ENCODE data around the gene ABCA13.

The ABCA13 gene

DNA sequence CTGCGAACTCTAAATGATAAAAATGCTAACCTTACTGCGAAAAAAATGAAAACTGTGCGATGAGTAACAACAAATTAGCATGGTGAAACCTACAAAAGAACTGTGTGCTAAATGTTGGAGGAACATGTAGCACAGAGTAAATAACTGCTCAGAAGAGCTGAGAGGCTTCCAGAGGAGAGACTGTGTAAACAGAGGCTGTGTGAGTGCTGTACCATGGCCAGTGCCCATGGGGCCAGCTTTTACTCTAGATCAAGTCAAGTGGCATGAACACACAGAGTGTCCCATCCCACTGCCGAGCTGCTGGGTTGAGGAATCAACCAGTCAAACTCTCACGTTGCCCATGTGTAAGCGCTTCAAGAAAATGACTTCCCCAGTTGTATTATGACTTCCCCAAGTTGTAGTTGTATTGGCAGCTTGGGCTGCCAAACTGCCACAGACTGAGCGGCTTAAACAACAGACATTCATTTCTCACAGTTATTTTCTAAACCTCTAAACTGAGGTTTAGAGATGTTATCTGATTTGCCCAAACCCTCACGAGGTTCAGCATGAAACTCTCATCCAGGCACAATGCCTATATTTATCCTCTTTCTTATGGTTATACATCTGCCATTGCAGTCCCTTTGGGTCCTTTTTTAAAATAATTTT is 270.7 kb downstream of the ABCA13 start:
- H3K27me3 ChIP-seq (ENCODE audit: insufficient read depth, low read depth): no peaks in the 10 kb centered on the region
- H2AFZ ChIP-seq (ENCODE audit: low read depth): no peak overlapping the region
- no peak overlapping the region for H3K9ac ChIP-seq
- no peaks in the 10 kb centered on the region for H3K79me2 ChIP-seq (ENCODE audit: insufficient read depth, low read depth)
- H4K20me1 ChIP-seq (ENCODE audit: insufficient read depth): no peaks in the 10 kb centered on the region
- no peaks in the 10 kb centered on the region for H3K4me1 ChIP-seq (ENCODE audit: low read depth, poor library complexity, severe bottlenecking)
- no peak overlapping the region for H3K4me2 ChIP-seq
- H3K36me3 ChIP-seq (ENCODE audit: insufficient read depth): no peaks in the 10 kb centered on the region
- TF ChIP-seq, protein P1, sequence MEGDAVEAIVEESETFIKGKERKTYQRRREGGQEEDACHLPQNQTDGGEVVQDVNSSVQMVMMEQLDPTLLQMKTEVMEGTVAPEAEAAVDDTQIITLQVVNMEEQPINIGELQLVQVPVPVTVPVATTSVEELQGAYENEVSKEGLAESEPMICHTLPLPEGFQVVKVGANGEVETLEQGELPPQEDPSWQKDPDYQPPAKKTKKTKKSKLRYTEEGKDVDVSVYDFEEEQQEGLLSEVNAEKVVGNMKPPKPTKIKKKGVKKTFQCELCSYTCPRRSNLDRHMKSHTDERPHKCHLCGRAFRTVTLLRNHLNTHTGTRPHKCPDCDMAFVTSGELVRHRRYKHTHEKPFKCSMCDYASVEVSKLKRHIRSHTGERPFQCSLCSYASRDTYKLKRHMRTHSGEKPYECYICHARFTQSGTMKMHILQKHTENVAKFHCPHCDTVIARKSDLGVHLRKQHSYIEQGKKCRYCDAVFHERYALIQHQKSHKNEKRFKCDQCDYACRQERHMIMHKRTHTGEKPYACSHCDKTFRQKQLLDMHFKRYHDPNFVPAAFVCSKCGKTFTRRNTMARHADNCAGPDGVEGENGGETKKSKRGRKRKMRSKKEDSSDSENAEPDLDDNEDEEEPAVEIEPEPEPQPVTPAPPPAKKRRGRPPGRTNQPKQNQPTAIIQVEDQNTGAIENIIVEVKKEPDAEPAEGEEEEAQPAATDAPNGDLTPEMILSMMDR (conservative IDR thresholded peaks at IDR 0.05; ENCODE audit: low read depth, low read length): no peak
- no peak overlapping the region for H3K4me3 ChIP-seq (IDR thresholded peaks at IDR 0.05; ENCODE audit: insufficient read depth, low read depth, low read length)
- no peak overlapping the region for H3K27ac ChIP-seq

GRCh38 chr7:48443051-48443450 is 271.8 kb downstream of the ABCA13 start:
- Histone ChIP-seq H4K20me1 (ENCODE audit: insufficient read depth) (no peaks in the 10 kb centered on the region), H3K4me1 (ENCODE audit: low read depth, poor library complexity, severe bottlenecking) (no peaks in the 10 kb centered on the region), H3K79me2 (ENCODE audit: insufficient read depth, low read depth) (no peaks in the 10 kb centered on the region), H3K27me3 (ENCODE audit: insufficient read depth, low read depth) (no peaks in the 10 kb centered on the region), H3K4me2 (no peak overlapping the region), H2AFZ (ENCODE audit: low read depth) (no peak overlapping the region), H3K4me3 (IDR thresholded peaks at IDR 0.05; ENCODE audit: insufficient read depth, low read depth, low read length) (no peak overlapping the region), H3K36me3 (ENCODE audit: insufficient read depth) (no peaks in the 10 kb centered on the region), H3K27ac (no peak overlapping the region), H3K9ac (no peak overlapping the region)
- TF ChIP-seq, protein P1 (conservative IDR thresholded peaks at IDR 0.05; ENCODE audit: low read depth, low read length): no peak

DNA sequence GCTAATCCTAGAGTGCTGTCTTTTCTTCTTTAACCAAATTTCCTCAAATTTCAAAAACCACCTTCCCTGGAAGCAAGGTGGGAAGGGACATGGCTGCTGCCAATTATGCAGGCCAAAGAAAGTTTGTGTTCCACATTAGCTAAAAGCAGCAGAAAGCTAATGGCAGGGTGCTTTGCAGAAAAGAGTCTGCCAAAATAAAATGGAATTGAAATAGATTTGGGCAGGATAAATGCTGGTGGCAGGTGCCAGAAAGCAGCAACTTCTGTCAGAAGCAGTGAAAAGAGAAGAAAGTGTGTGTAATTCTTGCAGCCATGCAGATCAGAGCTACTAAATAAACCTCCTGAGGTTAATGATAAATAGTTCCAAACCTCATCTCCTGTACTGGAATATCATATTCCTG is 275.5 kb downstream of the ABCA13 start:
- TF ChIP-seq, protein P1 (conservative IDR thresholded peaks at IDR 0.05; ENCODE audit: low read depth, low read length): no peak
- Histone ChIP-seq H3K9ac (no peak overlapping the region), H3K4me3 (IDR thresholded peaks at IDR 0.05; ENCODE audit: insufficient read depth, low read depth, low read length) (no peak overlapping the region), H2AFZ (ENCODE audit: low read depth) (no peak overlapping the region), H3K4me2 (no peak overlapping the region), H3K27ac (no peak overlapping the region), H4K20me1 (ENCODE audit: insufficient read depth) (no peaks in the 10 kb centered on the region), H3K79me2 (ENCODE audit: insufficient read depth, low read depth) (no peaks in the 10 kb centered on the region), H3K4me1 (ENCODE audit: low read depth, poor library complexity, severe bottlenecking) (no peaks in the 10 kb centered on the region), H3K36me3 (ENCODE audit: insufficient read depth) (no peaks in the 10 kb centered on the region), H3K27me3 (ENCODE audit: insufficient read depth, low read depth) (no peaks in the 10 kb centered on the region)

DNA sequence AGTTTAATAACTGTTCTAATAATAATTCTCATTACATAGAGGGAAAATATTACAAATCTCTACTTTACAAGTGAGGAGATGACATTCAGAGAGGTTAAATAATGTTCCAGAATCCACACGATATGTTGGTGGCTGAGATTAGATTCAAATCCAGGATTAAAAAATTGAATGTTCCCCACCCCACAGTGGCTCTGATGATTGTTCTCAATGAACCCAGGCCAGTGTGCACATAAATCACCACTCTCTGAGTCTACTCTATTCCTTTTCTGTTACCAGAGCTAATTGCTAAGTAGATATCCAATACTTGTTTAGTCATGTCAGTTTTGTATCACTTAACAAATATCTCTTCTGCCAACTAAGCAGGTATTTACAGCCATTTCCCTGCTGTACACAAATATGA is 281.0 kb downstream of the ABCA13 start:
- H4K20me1 ChIP-seq (ENCODE audit: insufficient read depth): no peaks in the 10 kb centered on the region
- TF ChIP-seq, protein P1 (conservative IDR thresholded peaks at IDR 0.05; ENCODE audit: low read depth, low read length): no peak
- no peaks in the 10 kb centered on the region for H3K4me1 ChIP-seq (ENCODE audit: low read depth, poor library complexity, severe bottlenecking)
- H3K27ac ChIP-seq: no peak overlapping the region
- H3K4me3 ChIP-seq (IDR thresholded peaks at IDR 0.05; ENCODE audit: insufficient read depth, low read depth, low read length): no peak overlapping the region
- no peaks in the 10 kb centered on the region for H3K27me3 ChIP-seq (ENCODE audit: insufficient read depth, low read depth)
- H3K79me2 ChIP-seq (ENCODE audit: insufficient read depth, low read depth): no peaks in the 10 kb centered on the region
- H3K9ac ChIP-seq: no peak overlapping the region
- no peak overlapping the region for H3K4me2 ChIP-seq
- no peaks in the 10 kb centered on the region for H3K36me3 ChIP-seq (ENCODE audit: insufficient read depth)
- H2AFZ ChIP-seq (ENCODE audit: low read depth): no peak overlapping the region
